ENCODE data around the gene MCU.

GRCh38 chr10:72712136-72712535 is 20.2 kb downstream of the MCU start:
- TF ChIP-seq POLR2A (IDR thresholded peaks at IDR 0.05; ENCODE audit: low read depth, low read length): no peak
- no peak for TF ChIP-seq MAZ (IDR thresholded peaks at IDR 0.05; ENCODE audit: borderline replicate concordance, low read depth, low read length)
- no peak for TF ChIP-seq BHLHE40 (IDR thresholded peaks at IDR 0.05; ENCODE audit: low read depth, low read length)
- no peak for TF ChIP-seq RAD21 (IDR thresholded peaks at IDR 0.05; ENCODE audit: low read length)
- TF ChIP-seq CTCF (conservative IDR thresholded peaks at IDR 0.05; ENCODE audit: low read depth, low read length): no peak
- TF ChIP-seq CEBPB (IDR thresholded peaks at IDR 0.05; ENCODE audit: low read depth, low read length): no peak
- no peak for TF ChIP-seq SMC3 (IDR thresholded peaks at IDR 0.05; ENCODE audit: low read depth, low read length)
- TF ChIP-seq RFX5 (IDR thresholded peaks at IDR 0.05; ENCODE audit: low read depth, low read length): no peak
- TF ChIP-seq MXI1 (IDR thresholded peaks at IDR 0.05; ENCODE audit: borderline replicate concordance, low read depth, low read length): no peak
- no peak for TF ChIP-seq RCOR1 (IDR thresholded peaks at IDR 0.05; ENCODE audit: insufficient replicate concordance, low read length)
- TF ChIP-seq ELK1 (IDR thresholded peaks at IDR 0.05; ENCODE audit: borderline replicate concordance, low read depth, low read length): no peak
- TF ChIP-seq MAFK (IDR thresholded peaks at IDR 0.05; ENCODE audit: low read depth, low read length): no peak
- no peak for TF ChIP-seq USF2 (IDR thresholded peaks at IDR 0.05; ENCODE audit: low read depth, low read length)
- TF ChIP-seq CHD1 (IDR thresholded peaks at IDR 0.05; ENCODE audit: low read depth, low read length): no peak

Measured in IMR-90 (cell line).